Heart right ventricle (tissue), 16 donors: ENCODE results near the gene ALOX5. TPM values are rescaled to one million over a fixed set of nuclear protein-coding genes. Genes with fewer than 3 reads are reported as not detected.

Experiments used
- ATAC-seq, 8 donors: fragments of 200-7000 bp; cut with Tn5 transposase; one replicate each; pipeline ENCODE4 v1.9.1; 2020; ENCODE audit warnings: mild to moderate bottlenecking in 8 of 8, moderate library complexity in 8 of 8, moderate number of reproducible peaks in 1 of 8
- DNase-seq, 2 donors: peaks; one replicate each; pipeline ENCODE4 v3.0.0-alpha.2; 2020
- H3K27ac ChIP-seq, 10 donors: fragments of 200-600 bp; sonication (generic) in 2 of 10; one replicate each; pipeline versions ENCODE4 v1.5.0 to v1.8.0; 2020 to 2022; ENCODE audit warnings: mild to moderate bottlenecking in 3 of 10
- H3K27me3 ChIP-seq, 7 donors: fragments of 200-600 bp; one replicate each; pipeline ENCODE4 v1.8.0; 2021 to 2022; ENCODE audit warnings: mild to moderate bottlenecking in 2 of 7
- H3K36me3 ChIP-seq, 9 donors: fragments of 200-600 bp; sonication (generic) in 1 of 9; one replicate each; pipeline versions ENCODE4 v1.5.0 to v1.8.0; 2020 to 2022; ENCODE audit warnings: mild to moderate bottlenecking in 2 of 9
- H3K4me1 ChIP-seq, 9 donors: fragments of 200-600 bp; sonication (generic) in 1 of 9; one replicate each; pipeline versions ENCODE4 v1.5.0 to v1.8.0; 2020 to 2022; ENCODE audit warnings: mild to moderate bottlenecking in 4 of 9
- H3K4me3 ChIP-seq, 10 donors: fragments of 200-600 bp; sonication (generic) in 2 of 10; one replicate each; pipeline versions ENCODE4 v1.5.0 to v1.8.0; 2020 to 2022; ENCODE audit warnings: mild to moderate bottlenecking in 7 of 10, moderate library complexity in 2 of 10
- H3K9me3 ChIP-seq, 11 donors: fragments of 200-600 bp in 10 of 11; sonication (generic) in 2 of 11; one replicate each; pipeline versions ENCODE4 v1.5.0 to v1.8.0; 2013 to 2022; ENCODE audit warnings: mild to moderate bottlenecking in 2 of 11, control low read depth in 1 of 11, moderate library complexity in 1 of 11
- WGBS, 2 donors: extraction: QIAGEN DNeasy Blood & Tissue Kit; methylation state at CpG; one replicate each; pipeline ENCODE4 v1.1.7; 2013; ENCODE audit warnings: inconsistent platforms in 1 of 2; 5-methylcytosine and 5-hydroxymethylcytosine counted together
- intact Hi-C, 10 donors: fragments of 100-400 bp; cut with DNase I; formaldehyde crosslinking; loops; one replicate each; pipeline versions ENCODE4 v1.11.1 to v1.14.2; 2022
- polyA plus RNA-seq, 2 donors: library from polyadenylated mRNA; stranded (reverse); fragments of 200-250 nt; gene quantifications; one replicate each; pipeline ENCODE4 v1.2.3, GENCODE V29; 2013
- total RNA-seq, 10 donors: library from RNA; stranded (reverse); fragmentation: NEBNext Ultra II Directional in 3 of 10; extraction: Animal tissue kit (Norgen Biotek cat#: 25700) in 3 of 10; gene quantifications; one replicate each; pipeline versions ENCODE4 v1.2.1 to v1.2.4, GENCODE V29; 2021 to 2023
- TF ChIP-seq, protein P1 (sequence below), 9 donors: fragments of 200-600 bp; sonication (generic) in 2 of 9; IDR thresholded peaks; one replicate each; pipeline versions ENCODE4 v1.5.0 to v1.8.0; 2021 to 2022; ENCODE audit warnings: antibody characterized with exemption in 9 of 9, mild to moderate bottlenecking in 5 of 9, moderate library complexity in 1 of 9
- donor health status: Arrhythmogenic right ventricular cardiomyopathy.
- donor health status: ischemic (EF 13 %, LVEDD 7.1; RV severe dilation, severe dysfunction).
- donor health status: healthy with polysubstance abuse.
- donor health status: DM: no; HTN: yes; CAD: no.
- donor health status: DM: no; HTN: no; CAD: no.
- donor health status: ischemic (EF 25% LVEDD 6.9; RV normal size, moderate dysfunction).
- donor health status: ischemic (EF 25% LVEDD 5.7; RV mildly dilated, moderate dysfunction).
- donor health status: healthy.
- donor health status: DM: yes; HTN: yes; CAD: no.
- donor health status: Ischemic cardiomyopathy.
- donor health status: ischemic (EF 35%, LVEDD 5.7; RV mildly dilated, moderate dysfunction).
- donor health status: nonischemic (EF 11% LVEDD 7.7; RV severe dilation, severe dysfunction).
- donor health status: DM: yes; HTN: yes; CAD: no.
- donor health status: PGD.
- donor health status: ischemic (EF 29% LVEDD 5.4; RV normal size, mild dysfunction).
- donor health status: nonischemic (EF 23%, LVEDD 6.1; RV moderate dilation, normal function).

The ALOX5 gene
- total and polyA plus RNA-seq, 12 donors: 1.8 to 21.8 (median 4.4) TPM

DNA sequence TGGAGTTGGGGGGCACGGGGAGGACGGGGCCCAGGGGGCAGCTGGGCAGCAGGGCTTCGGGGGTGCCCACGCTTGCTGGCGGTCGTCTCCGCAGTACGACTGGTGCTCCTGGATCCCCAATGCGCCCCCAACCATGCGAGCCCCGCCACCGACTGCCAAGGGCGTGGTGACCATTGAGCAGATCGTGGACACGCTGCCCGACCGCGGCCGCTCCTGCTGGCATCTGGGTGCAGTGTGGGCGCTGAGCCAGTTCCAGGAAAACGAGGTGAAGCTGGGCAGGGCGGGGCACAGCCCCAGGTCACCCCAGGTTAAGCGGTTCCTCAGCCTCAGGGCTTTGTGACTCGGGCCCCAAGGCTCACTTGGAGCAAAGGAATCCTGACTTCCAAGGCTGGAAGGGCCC, 70.0 kb downstream of the ALOX5 start:
- ATAC-seq (no peak), DNase-seq (no peak)
- TF ChIP-seq, protein P1, sequence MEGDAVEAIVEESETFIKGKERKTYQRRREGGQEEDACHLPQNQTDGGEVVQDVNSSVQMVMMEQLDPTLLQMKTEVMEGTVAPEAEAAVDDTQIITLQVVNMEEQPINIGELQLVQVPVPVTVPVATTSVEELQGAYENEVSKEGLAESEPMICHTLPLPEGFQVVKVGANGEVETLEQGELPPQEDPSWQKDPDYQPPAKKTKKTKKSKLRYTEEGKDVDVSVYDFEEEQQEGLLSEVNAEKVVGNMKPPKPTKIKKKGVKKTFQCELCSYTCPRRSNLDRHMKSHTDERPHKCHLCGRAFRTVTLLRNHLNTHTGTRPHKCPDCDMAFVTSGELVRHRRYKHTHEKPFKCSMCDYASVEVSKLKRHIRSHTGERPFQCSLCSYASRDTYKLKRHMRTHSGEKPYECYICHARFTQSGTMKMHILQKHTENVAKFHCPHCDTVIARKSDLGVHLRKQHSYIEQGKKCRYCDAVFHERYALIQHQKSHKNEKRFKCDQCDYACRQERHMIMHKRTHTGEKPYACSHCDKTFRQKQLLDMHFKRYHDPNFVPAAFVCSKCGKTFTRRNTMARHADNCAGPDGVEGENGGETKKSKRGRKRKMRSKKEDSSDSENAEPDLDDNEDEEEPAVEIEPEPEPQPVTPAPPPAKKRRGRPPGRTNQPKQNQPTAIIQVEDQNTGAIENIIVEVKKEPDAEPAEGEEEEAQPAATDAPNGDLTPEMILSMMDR (IDR thresholded peaks at IDR 0.05): no peak
- no peak overlapping the region for H3K27ac ChIP-seq
- peaks cover 0 to 15% (median 0%) of the 10 kb centered on the region in 7 donors for H3K27me3 ChIP-seq
- H3K4me3 ChIP-seq: no peak overlapping the region
- no peaks in the 10 kb centered on the region for H3K9me3 ChIP-seq
- peaks cover 0 to 4% (median 0%) of the 10 kb centered on the region in 9 donors for H3K4me1 ChIP-seq
- 93 to 95% methylated on average over 24 of the region's 24 CpGs for WGBS, 2 donors
- intact Hi-C loops: no loop called here
- peaks cover 0 to 30% (median 0%) of the 10 kb centered on the region in 9 donors for H3K36me3 ChIP-seq

- Histone ChIP-seq H3K4me3 (no peak overlapping the region), H3K36me3 (peaks cover 0 to 30% (median 0%) of the 10 kb centered on the region in 9 donors), H3K4me1 (peaks cover 0 to 4% (median 0%) of the 10 kb centered on the region in 9 donors), H3K27me3 (peaks cover 0 to 10% (median 0%) of the 10 kb centered on the region in 7 donors), H3K27ac (peak overlapping the region in 1 of 10 donors; percentile 31), H3K9me3 (no peaks in the 10 kb centered on the region)
- ATAC-seq: peak in 7 of 8 donors; percentile 65 to 94 (median 82)
- intact Hi-C loops: no loop called here
- DNase-seq: no peak
- WGBS, 2 donors: 73 to 75% methylated on average over 19 of the region's 19 CpGs
- TF ChIP-seq, protein P1 (IDR thresholded peaks at IDR 0.05): no peak
Measured at GRCh38 chr10:45444976-45445898, 71.2 kb downstream of the ALOX5 start.

DNA sequence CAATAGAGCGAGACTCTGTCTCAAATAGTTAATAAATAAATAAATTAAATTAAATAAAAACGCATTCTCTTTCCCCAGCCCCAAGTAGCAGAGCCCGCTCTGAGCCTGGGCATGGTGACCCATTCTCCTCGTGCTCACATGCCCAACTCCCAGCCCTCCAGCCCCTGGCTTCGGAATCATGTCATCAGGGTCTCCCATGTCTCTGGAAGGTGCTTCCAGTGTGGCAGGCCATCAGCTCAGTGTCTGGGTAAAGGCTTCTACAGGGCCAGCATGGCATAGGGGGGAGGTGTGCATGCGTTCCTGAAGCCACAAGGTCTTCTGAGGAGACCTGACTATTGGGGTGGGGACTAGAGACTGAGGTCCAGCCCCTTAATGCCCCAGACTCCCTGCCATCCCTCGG, 72.8 kb downstream of the ALOX5 start:
- no peak overlapping the region for H3K27ac ChIP-seq
- H3K27me3 ChIP-seq: no peaks in the 10 kb centered on the region
- DNase-seq (no peak), ATAC-seq (no peak)
- 95 to 96% methylated on average over 7 of the region's 7 CpGs for WGBS, 2 donors
- intact Hi-C loops: no loop called here
- peaks cover 0 to 19% (median 0%) of the 10 kb centered on the region in 9 donors for H3K36me3 ChIP-seq
- H3K4me1 ChIP-seq: peaks cover 0 to 4% (median 0%) of the 10 kb centered on the region in 9 donors
- no peak overlapping the region for H3K4me3 ChIP-seq
- H3K9me3 ChIP-seq: no peaks in the 10 kb centered on the region
- TF ChIP-seq, protein P1 (IDR thresholded peaks at IDR 0.05): no peak

DNA sequence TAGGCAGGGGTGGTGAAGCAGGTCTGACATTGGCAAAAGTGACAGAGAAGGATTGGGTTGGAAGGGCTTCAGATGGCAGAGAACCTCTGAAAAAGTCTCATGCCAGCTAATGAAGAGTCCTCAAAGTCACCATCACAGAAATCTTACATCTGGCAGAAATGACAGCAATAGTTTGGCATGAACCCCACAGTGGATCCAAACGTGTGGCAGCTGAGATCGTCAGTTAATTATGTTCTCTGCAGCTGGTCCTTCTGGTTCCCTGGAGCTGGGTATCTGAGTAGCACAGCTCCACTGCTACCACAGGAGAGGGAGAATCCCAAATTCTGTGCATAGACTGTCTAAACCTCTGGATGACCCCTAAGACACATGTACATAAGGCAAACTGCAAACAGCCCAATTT, 73.4 kb downstream of the ALOX5 start:
- Histone ChIP-seq H3K9me3 (no peaks in the 10 kb centered on the region), H3K4me1 (peaks cover 0 to 7% (median 1%) of the 10 kb centered on the region in 9 donors), H3K27ac (no peak overlapping the region), H3K4me3 (no peak overlapping the region), H3K27me3 (no peaks in the 10 kb centered on the region), H3K36me3 (peaks cover 0 to 15% (median 0%) of the 10 kb centered on the region in 9 donors)
- TF ChIP-seq, protein P1 (IDR thresholded peaks at IDR 0.05): no peak
- no peak for ATAC-seq
- intact Hi-C loops: no loop called here
- DNase-seq: no peak
- WGBS, 2 donors: 30 to 31% methylated on average over 2 of the region's 2 CpGs
